ENCODE measurements around the gene GABBR1. TPM values are rescaled to one million over a fixed set of nuclear protein-coding genes. Genes with fewer than 3 reads are reported as not detected.

GABBR1 gene
- total RNA-seq, 1 experiment from 2014 or later: 146 TPM

- Histone ChIP-seq H2BK5ac (ENCODE audit: insufficient read length, low read length) (no peak overlapping the region), H2BK120ac (ENCODE audit: low read depth, low read length, poor library complexity, severe bottlenecking) (no peak overlapping the region), H4K91ac (ENCODE audit: insufficient read length, low read depth, low read length) (no peak overlapping the region), H3K9ac (ENCODE audit: extremely low read depth, insufficient read length, low read length) (no peak overlapping the region), H3K14ac (ENCODE audit: insufficient read depth, low read length) (no peak overlapping the region), H3K27me3 (ENCODE audit: insufficient read depth, low read length) (no peaks in the 10 kb centered on the region), H2AK5ac (ENCODE audit: insufficient read length, low read length) (no peak overlapping the region), H2AFZ (ENCODE audit: low read length) (no peak overlapping the region), H3K27ac (ENCODE audit: insufficient read length, low read depth, low read length) (no peak overlapping the region), H3K79me1 (ENCODE audit: insufficient read depth, low read depth, low read length, poor library complexity, severe bottlenecking) (no peaks in the 10 kb centered on the region), H3K56ac (ENCODE audit: insufficient read length, low read depth, low read length) (no peak overlapping the region), H3K4me2 (ENCODE audit: insufficient read depth, insufficient read length, low read length) (no peak overlapping the region), H2BK15ac (ENCODE audit: low read depth, low read length) (no peak overlapping the region), H2BK12ac (ENCODE audit: insufficient read length, low read depth, low read length) (no peak overlapping the region), H3K9me3 (ENCODE audit: control insufficient read depth, low read depth, low read length) (no peaks in the 10 kb centered on the region), H3K23ac (ENCODE audit: insufficient read length, low read depth, low read length) (no peak overlapping the region), H4K5ac (ENCODE audit: insufficient read length, low read depth, low read length) (no peak overlapping the region), H4K8ac (replicated peaks; ENCODE audit: insufficient read length, low read depth, low read length) (no peak overlapping the region), H2BK20ac (ENCODE audit: low read depth, low read length, poor library complexity, severe bottlenecking) (no peak overlapping the region), H3K18ac (ENCODE audit: insufficient read length, low read depth, low read length) (no peak overlapping the region), H3K4me1 (ENCODE audit: insufficient read depth, low read length) (0 out of 2 replicates have a peak, but pooled peaks cover 3% of the 10 kb centered on the region), H3K79me2 (ENCODE audit: insufficient read depth, low read length) (no peaks in the 10 kb centered on the region), H3K23me2 (ENCODE audit: insufficient read length, low read depth, low read length, poor library complexity, severe bottlenecking) (no peaks in the 10 kb centered on the region), H3K4ac (ENCODE audit: low read depth, low read length) (no peak overlapping the region), H3T11ph (ENCODE audit: low read length) (no peak overlapping the region), H4K20me1 (ENCODE audit: control insufficient read depth, insufficient read depth, insufficient read length) (no peaks in the 10 kb centered on the region)
- no peaks in the 10 kb centered on the region; a peak in 1 of 5 replicates for H3K9me3 Mint-ChIP-seq
- peaks cover 0 to 4% (median 3%) of the 10 kb centered on the region in 3 experiments; a peak in 3 of 7 replicates for H3K36me3 Mint-ChIP-seq (ENCODE audit: insufficient read depth in 1 of 3, low read depth in 3 of 3)
- H3K4me3 Mint-ChIP-seq: no peak overlapping the region
- peaks cover 14 to 22% of the 10 kb centered on the region in 2 experiments for H3K4me1 Mint-ChIP-seq
- no CpG with 5 or more reads among the region's 4 CpGs for WGBS (ENCODE audit: extremely low coverage, insufficient read length, low lambda C conversion rate)
- TF ChIP-seq CTCF (conservative IDR thresholded peaks at IDR 0.05): no peak
- peak overlapping the region in 1 of 3 experiments; percentile 26; a peak in 1 of 7 replicates for H3K27ac Mint-ChIP-seq
- DNase-seq: no peak
- no peaks in the 10 kb centered on the region for H3K27me3 Mint-ChIP-seq (ENCODE audit: low read depth)
Measured at GRCh38 chr6:29593199-29593855, 39.7 kb downstream of the GABBR1 start.
